ENCODE results near the gene EYA2. TPM values are rescaled to one million over a fixed set of nuclear protein-coding genes. Genes with fewer than 3 reads are reported as not detected.

EYA2 gene
- total RNA-seq, 3 donors from 2014 or later: 5.4 to 19.2 (median 12.5) TPM

DNA sequence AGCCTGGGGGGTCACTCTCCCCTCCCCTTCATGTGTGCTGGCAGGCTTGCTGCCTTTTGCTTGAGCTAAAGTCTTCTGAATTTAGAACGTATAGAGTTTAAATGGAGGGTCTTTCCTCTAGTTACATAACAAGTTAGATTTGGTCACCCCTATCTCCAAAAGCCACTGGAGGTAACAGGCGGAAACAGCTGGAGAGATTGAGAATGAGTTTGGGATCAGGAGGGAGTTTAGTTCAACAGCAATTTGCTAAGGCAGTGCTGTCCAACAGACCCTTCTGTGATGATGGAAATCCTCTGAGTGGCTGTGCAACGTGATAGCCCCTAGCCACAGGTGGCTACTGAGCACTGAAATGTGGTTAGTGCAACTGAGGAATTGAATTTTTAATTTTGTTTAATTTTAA is 132.8 kb downstream of the EYA2 start:
- no peaks in the 10 kb centered on the region for H3K27me3 ChIP-seq
- no peaks in the 10 kb centered on the region for H3K4me1 ChIP-seq
- TF ChIP-seq, protein P1, sequence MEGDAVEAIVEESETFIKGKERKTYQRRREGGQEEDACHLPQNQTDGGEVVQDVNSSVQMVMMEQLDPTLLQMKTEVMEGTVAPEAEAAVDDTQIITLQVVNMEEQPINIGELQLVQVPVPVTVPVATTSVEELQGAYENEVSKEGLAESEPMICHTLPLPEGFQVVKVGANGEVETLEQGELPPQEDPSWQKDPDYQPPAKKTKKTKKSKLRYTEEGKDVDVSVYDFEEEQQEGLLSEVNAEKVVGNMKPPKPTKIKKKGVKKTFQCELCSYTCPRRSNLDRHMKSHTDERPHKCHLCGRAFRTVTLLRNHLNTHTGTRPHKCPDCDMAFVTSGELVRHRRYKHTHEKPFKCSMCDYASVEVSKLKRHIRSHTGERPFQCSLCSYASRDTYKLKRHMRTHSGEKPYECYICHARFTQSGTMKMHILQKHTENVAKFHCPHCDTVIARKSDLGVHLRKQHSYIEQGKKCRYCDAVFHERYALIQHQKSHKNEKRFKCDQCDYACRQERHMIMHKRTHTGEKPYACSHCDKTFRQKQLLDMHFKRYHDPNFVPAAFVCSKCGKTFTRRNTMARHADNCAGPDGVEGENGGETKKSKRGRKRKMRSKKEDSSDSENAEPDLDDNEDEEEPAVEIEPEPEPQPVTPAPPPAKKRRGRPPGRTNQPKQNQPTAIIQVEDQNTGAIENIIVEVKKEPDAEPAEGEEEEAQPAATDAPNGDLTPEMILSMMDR (IDR thresholded peaks at IDR 0.05): no peak
- no peak for TF ChIP-seq POLR2A (IDR thresholded peaks at IDR 0.05)
- TF ChIP-seq POLR2AphosphoS5 (IDR thresholded peaks at IDR 0.05): no peak
- peaks cover 0 to 5% of the 10 kb centered on the region in 2 donors for H3K9me3 ChIP-seq
- no peak overlapping the region for H3K4me3 ChIP-seq
- no peak for DNase-seq (ENCODE audit: low spot score in 2 of 2)
- intact Hi-C loops (cut with DNase I; ENCODE audit: low total_unique reads): no loop called here
- H3K36me3 ChIP-seq: no peaks in the 10 kb centered on the region
- H3K27ac ChIP-seq: peak overlapping the region in 1 of 2 donors; percentile 19

DNA sequence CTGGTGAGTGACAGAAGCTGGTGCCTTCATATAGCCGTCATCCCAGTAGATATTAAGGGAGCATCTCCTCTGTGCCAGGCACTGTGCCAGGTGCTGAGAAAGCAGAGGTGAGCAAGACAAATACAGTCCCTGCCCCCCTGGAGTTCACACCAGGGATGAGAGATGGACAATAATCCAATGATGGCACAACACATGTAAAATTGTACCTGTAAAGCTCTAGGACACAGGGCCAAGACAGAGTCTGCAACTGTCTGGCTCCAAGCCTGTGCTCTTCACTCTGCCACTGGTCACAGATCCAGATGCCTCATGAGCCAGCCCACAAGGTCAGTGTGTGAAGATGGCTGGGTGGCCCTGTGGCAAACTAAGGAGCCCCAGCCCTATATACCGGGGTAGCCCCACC is 133.8 kb downstream of the EYA2 start:
- intact Hi-C loops (cut with DNase I; ENCODE audit: low total_unique reads): no loop called here
- Histone ChIP-seq H3K27ac (no peak overlapping the region), H3K27me3 (no peaks in the 10 kb centered on the region), H3K4me3 (no peak overlapping the region), H3K4me1 (no peaks in the 10 kb centered on the region), H3K36me3 (no peaks in the 10 kb centered on the region), H3K9me3 (peaks cover 0 to 5% of the 10 kb centered on the region in 2 donors)
- DNase-seq (ENCODE audit: low spot score in 2 of 2): no peak
- no peak for TF ChIP-seq POLR2AphosphoS5 (IDR thresholded peaks at IDR 0.05)
- TF ChIP-seq, protein P1 (IDR thresholded peaks at IDR 0.05): no peak
- no peak for TF ChIP-seq POLR2A (IDR thresholded peaks at IDR 0.05)

DNA sequence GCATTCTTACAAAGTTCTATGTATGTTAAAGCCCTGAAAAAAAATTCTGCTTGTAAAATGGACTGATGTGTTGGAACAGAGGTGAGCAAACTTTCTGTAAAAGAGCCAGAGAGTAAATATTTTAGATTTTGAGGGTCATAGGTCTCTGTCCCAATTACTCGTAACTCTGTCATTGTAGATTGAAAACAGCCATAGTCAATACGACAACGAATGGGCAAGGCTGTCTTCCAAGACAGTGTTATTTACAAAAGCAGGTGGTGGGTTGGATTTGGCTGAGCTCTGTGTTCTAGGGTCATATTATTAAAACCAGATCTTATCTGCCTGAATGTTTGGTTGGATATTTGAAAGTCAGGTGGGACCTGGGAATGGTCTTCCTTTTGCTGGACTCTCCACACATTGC is 135.2 kb downstream of the EYA2 start:
- DNase-seq (ENCODE audit: low spot score in 2 of 2): no peak
- no peaks in the 10 kb centered on the region for H3K27me3 ChIP-seq
- no peak overlapping the region for H3K27ac ChIP-seq
- peaks cover 0 to 5% of the 10 kb centered on the region in 2 donors for H3K9me3 ChIP-seq
- H3K4me1 ChIP-seq: no peaks in the 10 kb centered on the region
- H3K36me3 ChIP-seq: no peaks in the 10 kb centered on the region
- TF ChIP-seq POLR2AphosphoS5 (IDR thresholded peaks at IDR 0.05) (no peak), POLR2A (IDR thresholded peaks at IDR 0.05) (no peak)
- TF ChIP-seq, protein P1 (IDR thresholded peaks at IDR 0.05): no peak
- intact Hi-C loops (cut with DNase I; ENCODE audit: low total_unique reads): no loop called here
- H3K4me3 ChIP-seq: no peak overlapping the region

DNA sequence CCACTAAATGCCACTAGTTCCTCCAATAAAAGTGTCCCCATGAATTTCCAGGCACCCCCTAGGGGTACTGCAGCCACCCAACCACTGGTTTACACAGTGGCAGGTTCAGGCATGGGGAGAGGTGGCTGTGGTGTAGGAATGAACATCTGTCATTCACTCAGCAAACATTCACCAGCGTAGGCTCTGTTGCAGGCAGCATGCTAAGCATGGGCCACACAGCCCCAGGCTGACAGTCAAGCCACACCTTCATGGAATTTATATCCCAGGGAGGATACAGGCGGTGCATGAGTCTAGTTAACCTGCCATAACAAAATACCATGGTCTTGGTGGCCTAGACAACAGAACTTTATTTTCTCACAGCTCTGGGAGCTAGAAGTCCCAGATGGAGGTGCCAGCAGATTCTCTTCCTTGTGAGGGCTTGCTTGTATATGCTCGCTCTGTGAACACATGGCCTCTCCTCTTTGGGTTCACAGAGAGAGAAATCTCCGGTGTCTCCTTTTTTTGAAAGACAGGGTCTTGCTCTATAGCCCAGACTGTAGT is 135.7 kb downstream of the EYA2 start:
- DNase-seq (ENCODE audit: low spot score in 2 of 2): no peak
- Histone ChIP-seq H3K4me1 (no peaks in the 10 kb centered on the region), H3K4me3 (no peak overlapping the region), H3K27me3 (no peaks in the 10 kb centered on the region), H3K9me3 (peaks cover 0 to 5% of the 10 kb centered on the region in 2 donors), H3K27ac (peak overlapping the region in 1 of 2 donors; percentile 66), H3K36me3 (no peaks in the 10 kb centered on the region)
- TF ChIP-seq, protein P1 (IDR thresholded peaks at IDR 0.05): no peak
- intact Hi-C loops (cut with DNase I; ENCODE audit: low total_unique reads): no loop called here

DNA sequence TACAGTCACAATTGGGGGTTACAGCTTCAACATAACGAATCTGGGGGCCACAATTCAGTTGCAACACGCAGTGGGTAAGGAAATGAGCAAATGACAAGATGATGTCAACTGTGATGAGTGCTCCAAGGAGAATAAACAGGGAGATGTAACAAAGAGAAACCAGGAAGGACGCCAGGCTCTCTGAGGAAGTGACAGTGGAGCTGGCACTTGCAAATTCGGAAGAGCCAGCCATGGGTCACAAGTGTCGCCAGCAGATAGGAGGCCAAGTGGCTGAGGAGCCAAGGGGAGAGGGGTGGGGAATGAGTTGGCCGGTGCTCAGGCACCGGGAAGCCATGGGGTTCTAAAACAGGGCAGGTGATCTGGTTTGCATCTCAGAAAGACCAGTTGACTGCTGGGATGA is 136.4 kb downstream of the EYA2 start:
- DNase-seq (ENCODE audit: low spot score in 2 of 2): no peak
- no peaks in the 10 kb centered on the region for H3K4me1 ChIP-seq
- no peaks in the 10 kb centered on the region for H3K27me3 ChIP-seq
- H3K27ac ChIP-seq: peak overlapping the region; percentile 48 to 66
- H3K9me3 ChIP-seq: peaks cover 0 to 5% of the 10 kb centered on the region in 2 donors
- intact Hi-C loops (cut with DNase I; ENCODE audit: low total_unique reads): no loop called here
- no peaks in the 10 kb centered on the region for H3K36me3 ChIP-seq
- no peak for TF ChIP-seq POLR2A (IDR thresholded peaks at IDR 0.05)
- TF ChIP-seq POLR2AphosphoS5 (IDR thresholded peaks at IDR 0.05): no peak
- TF ChIP-seq, protein P1 (IDR thresholded peaks at IDR 0.05): no peak
- no peak overlapping the region for H3K4me3 ChIP-seq

Data from breast epithelium (tissue), 4 donors.